ENCODE data around the gene RABGAP1L.

GRCh38 chr1:174761901-174762585 lies 602.7 kb downstream of the RABGAP1L start:
- TF ChIP-seq CTCF (IDR thresholded peaks at IDR 0.05) (no peak), POLR2AphosphoS5 (IDR thresholded peaks at IDR 0.05) (no peak), POLR2A (IDR thresholded peaks at IDR 0.05; ENCODE audit: low read depth) (no peak), EP300 (IDR thresholded peaks at IDR 0.05) (no peak)
